B cell (primary cell): ENCODE results near the gene SCN10A. TPM values are rescaled to one million over a fixed set of nuclear protein-coding genes. Genes with fewer than 3 reads are reported as not detected.

Experiments used
- ATAC-seq: fragments of 200-7000 bp; cut with Tn5 transposase; one replicate; pipeline ENCODE4 v1.10.0; 2021; ENCODE audit warnings: low read depth, mild to moderate bottlenecking, moderate number of reproducible peaks, moderate library complexity
- CTCF ChIA-PET: fragments of 350-600 bp; sonication (Branson Sonifier 250); formaldehyde crosslinking; loops from one replicate; lab custom pipeline; 2021; ENCODE audit warnings: antibody characterized with exemption, inconsistent platforms; lab: Charles Lee
- POLR2A ChIA-PET: fragments of 350-600 bp; sonication (Branson Sonifier 250); formaldehyde crosslinking; loops from one replicate; lab custom pipeline; 2021; ENCODE audit warnings: antibody characterized with exemption; lab: Charles Lee
- DNase-seq: peaks from one replicate; pipeline ENCODE4 v3.0.0; 2013
- H2AFZ ChIP-seq: 2 replicates; pipeline ENCODE4 v1.6.1; 2012; ENCODE audit warnings: mild to moderate bottlenecking, low read depth, low read length; ENCODE audit not compliant: insufficient read depth, poor library complexity, severe bottlenecking
- H3K27ac ChIP-seq, 2 donors: 1 replicate in 1 of 2; 2 replicates in 1 of 2; pipeline ENCODE4 v1.5.1; 2012 to 2013; ENCODE audit warnings: low read length in 2 of 2, mild to moderate bottlenecking in 2 of 2, moderate library complexity in 1 of 2
- H3K27me3 ChIP-seq, 4 experiments: fragments of 200-600 bp in 1 of 4; sonication (generic) in 1 of 4; replicated peaks in 1 of 4; 1 replicate in 2 of 4; 2 replicates in 2 of 4; pipeline versions ENCODE4 v1.6.1 to v1.7.0; 2013 to 2016; ENCODE audit warnings: low read length in 3 of 4, mild to moderate bottlenecking in 2 of 4, mixed read lengths in 1 of 4, moderate library complexity in 1 of 4; ENCODE audit not compliant: insufficient read depth in 4 of 4, control insufficient read depth in 3 of 4; ENCODE audit errors: control extremely low read depth in 1 of 4
- H3K36me3 ChIP-seq, 2 experiments: replicated peaks in 1 of 2; 1 replicate in 1 of 2; 2 replicates in 1 of 2; pipeline versions ENCODE4 v1.6.1 to v1.7.1; 2013; ENCODE audit warnings: low read length in 1 of 2; ENCODE audit not compliant: insufficient read depth in 2 of 2, control insufficient read depth in 1 of 2; ENCODE audit errors: control extremely low read depth in 1 of 2, extremely low read depth in 1 of 2
- H3K4me1 ChIP-seq, 2 donors: fragments of 200-600 bp in 1 of 2; sonication (generic) in 1 of 2; 1 replicate in 1 of 2; 2 replicates in 1 of 2; pipeline versions ENCODE4 v1.5.1 to v1.6.1; 2013 to 2017; ENCODE audit warnings: low read length in 2 of 2; ENCODE audit not compliant: control insufficient read depth in 2 of 2, insufficient read depth in 2 of 2
- H3K4me2 ChIP-seq: replicated peaks from 2 replicates; pipeline ENCODE3; 2012; ENCODE audit warnings: mild to moderate bottlenecking, low read depth, low read length; ENCODE audit not compliant: poor library complexity, severe bottlenecking
- H3K4me3 ChIP-seq, 5 experiments: fragments of 200-600 bp in 1 of 5; sonication (generic) in 1 of 5; 1 replicate in 3 of 5; 2 replicates in 2 of 5; pipeline versions ENCODE4 v1.5.1 to v1.7.0; 2011 to 2016; ENCODE audit warnings: low read length in 4 of 5, mild to moderate bottlenecking in 4 of 5, low read depth in 2 of 5, control low read depth in 1 of 5, moderate library complexity in 1 of 5; ENCODE audit not compliant: insufficient read depth in 1 of 5; ENCODE audit errors: control extremely low read depth in 1 of 5, extremely low read depth in 1 of 5
- H3K79me2 ChIP-seq: fragments of 200-600 bp; sonication (generic); one replicate; pipeline ENCODE4 v1.6.0; 2016; ENCODE audit warnings: low read length; ENCODE audit not compliant: control insufficient read depth, insufficient read depth
- H3K9ac ChIP-seq: fragments of 200-600 bp; sonication (generic); 2 replicates; pipeline ENCODE4 v1.6.1; 2017; ENCODE audit warnings: mild to moderate bottlenecking, low read length, moderate library complexity
- H3K9me3 ChIP-seq, 3 donors: one replicate each; pipeline versions ENCODE4 v1.6.1 to v1.7.1; 2013; ENCODE audit warnings: low read length in 2 of 3; ENCODE audit not compliant: control insufficient read depth in 2 of 3, insufficient read depth in 1 of 3; ENCODE audit errors: control extremely low read depth in 1 of 3
- H4K20me1 ChIP-seq: 2 replicates; pipeline ENCODE4 v1.6.0; 2012; ENCODE audit warnings: mild to moderate bottlenecking, low read length; ENCODE audit not compliant: insufficient read depth, control insufficient read depth, poor library complexity, severe bottlenecking
- H3K27ac Mint-ChIP-seq: one replicate; pipeline ENCODE4 v1.8.0; 2021; ENCODE audit warnings: mixed read lengths
- H3K27me3 Mint-ChIP-seq: one replicate; pipeline ENCODE4 v1.8.0; 2021; ENCODE audit warnings: mixed read lengths
- H3K4me1 Mint-ChIP-seq: one replicate; pipeline ENCODE4 v1.8.0; 2021; ENCODE audit warnings: mixed read lengths
- H3K4me3 Mint-ChIP-seq: one replicate; pipeline ENCODE4 v1.8.0; 2021; ENCODE audit warnings: mixed read lengths
- H3K9me3 Mint-ChIP-seq: one replicate; pipeline ENCODE4 v1.8.0; 2022; ENCODE audit warnings: mixed read lengths; ENCODE audit not compliant: insufficient read depth
- EZH2 ChIP-seq: IDR thresholded peaks from 2 replicates; pipeline ENCODE4 v1.6.1; 2012; ENCODE audit warnings: borderline replicate concordance, low read depth, mild to moderate bottlenecking, moderate library complexity, low read length; ENCODE audit not compliant: insufficient read depth, poor library complexity, severe bottlenecking
- WGBS: methylation state at CpG from one replicate; pipeline ENCODE4 v1.1.5; 2013; ENCODE audit warnings: missing lambda C conversion rate; ENCODE audit not compliant: insufficient coverage; 5-methylcytosine and 5-hydroxymethylcytosine counted together
- intact Hi-C: fragments of 100-400 bp; cut with micrococcal nuclease; formaldehyde crosslinking; loops from one replicate; pipeline ENCODE4 v1.10.0; 2022
- polyA plus RNA-seq: library from polyadenylated mRNA; depleted of rRNA; stranded (reverse); fragments of >200 nt; gene quantifications from 2 replicates; pipeline ENCODE4 v1.2.3, GENCODE V29; 2012
- total RNA-seq, 2 donors: library from RNA; stranded (reverse); fragments of 120-200 nt in 1 of 2; gene quantifications; 1 replicate in 1 of 2; 2 replicates in 1 of 2; pipeline versions ENCODE4 v1.2.3 to v1.2.4, GENCODE V29; 2013 to 2022
- TF ChIP-seq, protein P1 (sequence below): fragments of 200-600 bp; IDR thresholded peaks from one replicate; pipeline ENCODE4 v1.8.0; 2022; ENCODE audit warnings: antibody characterized with exemption, mild to moderate bottlenecking

Gene SCN10A
- total and polyA plus RNA-seq, 2 donors (not counting 1 experiment from before 2014, with no cell fraction given): not detected

DNA sequence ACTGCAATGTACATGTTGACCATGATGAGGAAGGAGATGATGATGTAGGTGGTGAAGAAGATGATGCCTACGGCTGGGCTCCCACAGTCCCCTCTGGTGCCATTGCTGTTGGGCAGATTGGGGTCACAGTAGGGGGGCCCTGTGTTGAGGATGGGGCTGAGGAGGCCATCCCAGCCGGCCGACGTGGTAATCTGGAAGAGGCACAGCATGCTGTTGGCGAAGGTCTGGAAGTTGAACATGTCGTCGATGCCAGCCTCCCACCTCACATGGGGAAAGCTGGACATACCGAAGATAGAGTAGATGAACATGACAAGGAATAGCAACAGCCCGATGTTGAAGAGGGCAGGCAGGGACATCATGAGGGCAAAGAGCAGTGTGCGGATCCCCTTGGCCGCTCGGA lies 118.0 kb downstream of the SCN10A start:
- no peaks in the 10 kb centered on the region for H3K9me3 Mint-ChIP-seq
- no peak for ATAC-seq
- H3K4me1 Mint-ChIP-seq: no peaks in the 10 kb centered on the region
- 90% methylated on average over 8 of the region's 12 CpGs for WGBS
- no peak overlapping the region for H2AFZ ChIP-seq
- no peak overlapping the region for H3K9ac ChIP-seq
- ChIA-PET CTCF (no interaction called here), POLR2A (no interaction called here)
- intact Hi-C loops: no loop called here
- no peak overlapping the region for H3K4me2 ChIP-seq
- H3K4me3 Mint-ChIP-seq: no peak overlapping the region
- no peaks in the 10 kb centered on the region for H3K4me1 ChIP-seq
- no peaks in the 10 kb centered on the region for H3K9me3 ChIP-seq
- no peak overlapping the region for H3K27ac ChIP-seq
- peaks cover 12% of the 10 kb centered on the region for H3K27me3 Mint-ChIP-seq
- TF ChIP-seq EZH2: no peak
- TF ChIP-seq, protein P1, sequence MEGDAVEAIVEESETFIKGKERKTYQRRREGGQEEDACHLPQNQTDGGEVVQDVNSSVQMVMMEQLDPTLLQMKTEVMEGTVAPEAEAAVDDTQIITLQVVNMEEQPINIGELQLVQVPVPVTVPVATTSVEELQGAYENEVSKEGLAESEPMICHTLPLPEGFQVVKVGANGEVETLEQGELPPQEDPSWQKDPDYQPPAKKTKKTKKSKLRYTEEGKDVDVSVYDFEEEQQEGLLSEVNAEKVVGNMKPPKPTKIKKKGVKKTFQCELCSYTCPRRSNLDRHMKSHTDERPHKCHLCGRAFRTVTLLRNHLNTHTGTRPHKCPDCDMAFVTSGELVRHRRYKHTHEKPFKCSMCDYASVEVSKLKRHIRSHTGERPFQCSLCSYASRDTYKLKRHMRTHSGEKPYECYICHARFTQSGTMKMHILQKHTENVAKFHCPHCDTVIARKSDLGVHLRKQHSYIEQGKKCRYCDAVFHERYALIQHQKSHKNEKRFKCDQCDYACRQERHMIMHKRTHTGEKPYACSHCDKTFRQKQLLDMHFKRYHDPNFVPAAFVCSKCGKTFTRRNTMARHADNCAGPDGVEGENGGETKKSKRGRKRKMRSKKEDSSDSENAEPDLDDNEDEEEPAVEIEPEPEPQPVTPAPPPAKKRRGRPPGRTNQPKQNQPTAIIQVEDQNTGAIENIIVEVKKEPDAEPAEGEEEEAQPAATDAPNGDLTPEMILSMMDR: no peak
- no peak overlapping the region for H3K4me3 ChIP-seq
- H3K79me2 ChIP-seq: no peaks in the 10 kb centered on the region
- no peaks in the 10 kb centered on the region for H4K20me1 ChIP-seq
- H3K36me3 ChIP-seq: no peaks in the 10 kb centered on the region
- H3K27ac Mint-ChIP-seq: no peak overlapping the region
- no peaks in the 10 kb centered on the region for H3K27me3 ChIP-seq
- DNase-seq: no peak

DNA sequence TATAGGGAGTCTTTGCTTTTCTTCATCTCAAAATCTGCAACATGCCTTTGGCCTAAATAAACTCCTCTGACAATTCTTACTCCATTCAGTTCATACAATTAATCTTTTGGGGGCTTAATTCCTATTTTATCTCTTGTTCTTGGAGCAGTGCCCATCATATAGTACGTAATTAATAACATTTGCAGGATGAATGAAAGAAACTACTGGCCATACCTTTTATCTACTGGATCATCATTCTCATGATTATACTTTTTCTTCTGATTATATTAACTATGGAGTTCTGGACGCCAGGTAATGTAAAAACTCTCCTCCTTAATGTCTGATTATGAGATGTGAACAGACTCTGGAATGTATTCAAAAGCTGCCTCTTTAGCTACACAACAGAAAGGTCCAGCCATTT lies 120.0 kb downstream of the SCN10A start:
- no CpG with 5 or more reads among the region's 2 CpGs for WGBS
- ATAC-seq: no peak
- intact Hi-C loops: no loop called here

More for the DNA sequence above, 120.0 kb downstream of the SCN10A start:
- H3K9ac ChIP-seq: no peak overlapping the region
- no peaks in the 10 kb centered on the region for H3K9me3 Mint-ChIP-seq
- H3K27ac ChIP-seq: no peak overlapping the region
- ChIA-PET CTCF (no interaction called here), POLR2A (no interaction called here)
- H4K20me1 ChIP-seq: no peaks in the 10 kb centered on the region
- no peaks in the 10 kb centered on the region for H3K27me3 ChIP-seq
- no peaks in the 10 kb centered on the region for H3K4me1 ChIP-seq
- H3K27ac Mint-ChIP-seq: no peak overlapping the region
- H3K4me3 Mint-ChIP-seq: no peak overlapping the region
- H3K4me2 ChIP-seq: no peak overlapping the region
- H3K79me2 ChIP-seq: no peaks in the 10 kb centered on the region
- no peaks in the 10 kb centered on the region for H3K4me1 Mint-ChIP-seq
- no peak for DNase-seq
- H2AFZ ChIP-seq: no peak overlapping the region
- no peaks in the 10 kb centered on the region for H3K36me3 ChIP-seq
- H3K27me3 Mint-ChIP-seq: peaks cover 8% of the 10 kb centered on the region
- TF ChIP-seq, protein P1: no peak
- TF ChIP-seq EZH2: no peak
- H3K9me3 ChIP-seq: no peaks in the 10 kb centered on the region
- no peak overlapping the region for H3K4me3 ChIP-seq
